Lower lobe of right lung (tissue), 2 donors: ENCODE data around the gene ANO5. TPM values are rescaled to one million over a fixed set of nuclear protein-coding genes. Genes with fewer than 3 reads are reported as not detected.

ENCODE experiments used
- ATAC-seq, 2 donors: fragments of 200-7000 bp; cut with Tn5 transposase; one replicate each; pipeline ENCODE4 v1.9.1; 2020 to 2022; ENCODE audit warnings: mild to moderate bottlenecking in 2 of 2, moderate library complexity in 2 of 2
- DNase-seq: peaks from one replicate; pipeline ENCODE4 v3.0.0-alpha.2; 2020
- H3K27ac ChIP-seq: fragments of 200-600 bp; one replicate; pipeline ENCODE4 v1.8.0; 2022
- H3K27me3 ChIP-seq: fragments of 200-600 bp; one replicate; pipeline ENCODE4 v1.8.0; 2022; ENCODE audit warnings: low read depth
- H3K36me3 ChIP-seq: fragments of 200-600 bp; one replicate; pipeline ENCODE4 v1.8.0; 2022; ENCODE audit warnings: mild to moderate bottlenecking
- H3K4me1 ChIP-seq: fragments of 200-600 bp; one replicate; pipeline ENCODE4 v1.8.0; 2022
- H3K4me3 ChIP-seq: fragments of 200-600 bp; one replicate; pipeline ENCODE4 v1.8.0; 2022; ENCODE audit warnings: mild to moderate bottlenecking
- H3K9me3 ChIP-seq: fragments of 200-600 bp; one replicate; pipeline ENCODE4 v1.8.0; 2022
- intact Hi-C: fragments of 100-400 bp; cut with DNase I; formaldehyde crosslinking; loops from one replicate; pipeline ENCODE4 v1.11.0; 2022
- total RNA-seq: library from RNA; stranded (reverse); fragmentation: NEBNext Ultra II Directional; extraction: Animal tissue kit (Norgen Biotek cat#: 25700); gene quantifications from one replicate; pipeline ENCODE4 v1.2.1, GENCODE V29; 2021
- TF ChIP-seq, protein P1 (sequence below): fragments of 200-600 bp; IDR thresholded peaks from one replicate; pipeline ENCODE4 v1.8.0; 2022; ENCODE audit warnings: antibody characterized with exemption, mild to moderate bottlenecking
- donor health status: DM: no; HTN: yes; CAD: no; lungs with severe emphysema.

Gene ANO5
- total RNA-seq, 1 donor from 2014 or later = 4.8 TPM

DNA sequence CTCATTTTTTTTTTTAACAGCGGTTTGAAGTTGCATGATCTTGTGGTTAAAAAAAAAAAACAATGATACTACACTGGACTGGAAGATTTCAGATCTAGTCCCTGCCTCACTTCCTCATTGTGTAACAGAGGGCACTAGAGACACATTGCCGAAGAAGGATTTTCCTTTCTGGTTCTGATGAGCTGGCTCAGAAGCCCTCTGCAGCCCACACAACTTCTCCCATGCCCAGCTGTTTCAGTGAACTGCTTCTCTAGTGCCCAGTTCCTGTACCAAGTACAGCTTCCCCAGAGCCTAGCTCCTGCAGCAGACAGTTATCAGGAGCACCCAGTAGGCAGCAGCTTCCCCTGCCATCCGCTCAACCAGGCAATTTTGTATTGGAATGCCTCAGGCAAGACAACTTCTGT, 29.5 kb upstream of the ANO5 start:
- H3K27ac ChIP-seq = no peak overlapping the region
- DNase-seq (peak; percentile 56), ATAC-seq (peak; percentile 67 to 84)
- no peaks in the 10 kb centered on the region for H3K4me1 ChIP-seq
- TF ChIP-seq, protein P1, sequence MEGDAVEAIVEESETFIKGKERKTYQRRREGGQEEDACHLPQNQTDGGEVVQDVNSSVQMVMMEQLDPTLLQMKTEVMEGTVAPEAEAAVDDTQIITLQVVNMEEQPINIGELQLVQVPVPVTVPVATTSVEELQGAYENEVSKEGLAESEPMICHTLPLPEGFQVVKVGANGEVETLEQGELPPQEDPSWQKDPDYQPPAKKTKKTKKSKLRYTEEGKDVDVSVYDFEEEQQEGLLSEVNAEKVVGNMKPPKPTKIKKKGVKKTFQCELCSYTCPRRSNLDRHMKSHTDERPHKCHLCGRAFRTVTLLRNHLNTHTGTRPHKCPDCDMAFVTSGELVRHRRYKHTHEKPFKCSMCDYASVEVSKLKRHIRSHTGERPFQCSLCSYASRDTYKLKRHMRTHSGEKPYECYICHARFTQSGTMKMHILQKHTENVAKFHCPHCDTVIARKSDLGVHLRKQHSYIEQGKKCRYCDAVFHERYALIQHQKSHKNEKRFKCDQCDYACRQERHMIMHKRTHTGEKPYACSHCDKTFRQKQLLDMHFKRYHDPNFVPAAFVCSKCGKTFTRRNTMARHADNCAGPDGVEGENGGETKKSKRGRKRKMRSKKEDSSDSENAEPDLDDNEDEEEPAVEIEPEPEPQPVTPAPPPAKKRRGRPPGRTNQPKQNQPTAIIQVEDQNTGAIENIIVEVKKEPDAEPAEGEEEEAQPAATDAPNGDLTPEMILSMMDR = no peak
- no peaks in the 10 kb centered on the region for H3K9me3 ChIP-seq
- no peaks in the 10 kb centered on the region for H3K36me3 ChIP-seq
- no peak overlapping the region for H3K4me3 ChIP-seq
- intact Hi-C loops = no loop called here
- H3K27me3 ChIP-seq = no peaks in the 10 kb centered on the region

DNA sequence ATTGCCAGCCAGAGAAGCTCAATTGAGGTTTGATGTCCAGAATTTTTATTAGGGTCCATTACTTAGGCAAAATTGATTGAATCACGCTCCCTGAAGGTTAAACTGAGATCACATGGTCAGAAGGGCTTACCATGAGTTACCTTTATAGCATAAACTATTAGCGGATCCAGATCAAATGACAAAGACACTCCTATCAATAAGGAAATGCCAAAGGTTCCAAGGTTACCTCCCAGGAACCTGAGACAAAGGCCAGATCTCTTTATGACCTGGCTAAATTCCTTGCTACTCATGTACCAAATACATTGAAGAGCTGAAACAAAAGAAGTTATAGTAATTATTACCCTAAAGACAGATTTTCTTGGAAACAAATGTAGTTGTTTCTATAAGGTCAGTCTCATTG, 27.8 kb upstream of the ANO5 start:
- ATAC-seq (no peak), DNase-seq (no peak)
- no peak overlapping the region for H3K4me3 ChIP-seq
- H3K27me3 ChIP-seq = no peaks in the 10 kb centered on the region
- H3K27ac ChIP-seq = no peak overlapping the region
- no peaks in the 10 kb centered on the region for H3K9me3 ChIP-seq
- intact Hi-C loops = no loop called here
- H3K36me3 ChIP-seq = no peaks in the 10 kb centered on the region
- no peaks in the 10 kb centered on the region for H3K4me1 ChIP-seq
- TF ChIP-seq, protein P1 = no peak

DNA sequence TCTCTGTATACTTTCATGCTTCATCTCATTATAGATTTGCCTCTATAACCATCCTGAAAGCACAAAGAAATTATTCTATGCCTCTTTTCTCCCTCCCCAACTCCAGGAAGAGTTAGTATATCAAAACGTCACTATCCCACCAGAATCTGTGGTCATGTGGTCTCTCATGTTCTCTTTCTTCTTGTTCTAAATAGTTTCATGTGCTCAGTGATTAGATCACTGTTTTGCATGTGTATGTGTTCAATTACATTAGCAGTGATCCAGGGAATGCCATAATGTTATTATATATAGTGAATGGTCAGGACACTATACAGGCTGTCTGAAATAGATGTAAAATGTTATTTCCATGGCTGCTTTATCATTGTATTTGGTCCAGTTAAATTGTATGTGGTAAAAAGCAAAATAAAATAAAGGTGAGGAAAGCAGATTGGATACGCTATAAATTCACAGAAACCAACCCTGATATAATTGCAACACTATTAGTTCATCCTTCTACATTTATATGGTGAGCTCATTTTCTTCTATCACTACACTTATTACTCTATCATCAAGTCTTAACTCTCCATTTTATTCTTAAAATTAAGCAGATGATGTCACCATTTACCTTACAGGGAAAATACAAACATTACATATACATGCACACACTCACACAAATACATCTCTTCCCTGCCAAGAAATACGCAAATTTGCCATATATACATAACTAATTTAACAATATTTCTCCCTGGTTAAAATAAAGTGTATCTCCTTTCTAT, 26.9 kb upstream of the ANO5 start:
- Histone ChIP-seq H3K9me3 (no peaks in the 10 kb centered on the region), H3K27ac (no peak overlapping the region), H3K27me3 (no peaks in the 10 kb centered on the region), H3K4me3 (no peak overlapping the region), H3K4me1 (no peaks in the 10 kb centered on the region), H3K36me3 (no peaks in the 10 kb centered on the region)
- ATAC-seq = no peak
- intact Hi-C loops = no loop called here
- TF ChIP-seq, protein P1 = no peak
- DNase-seq = no peak

DNA sequence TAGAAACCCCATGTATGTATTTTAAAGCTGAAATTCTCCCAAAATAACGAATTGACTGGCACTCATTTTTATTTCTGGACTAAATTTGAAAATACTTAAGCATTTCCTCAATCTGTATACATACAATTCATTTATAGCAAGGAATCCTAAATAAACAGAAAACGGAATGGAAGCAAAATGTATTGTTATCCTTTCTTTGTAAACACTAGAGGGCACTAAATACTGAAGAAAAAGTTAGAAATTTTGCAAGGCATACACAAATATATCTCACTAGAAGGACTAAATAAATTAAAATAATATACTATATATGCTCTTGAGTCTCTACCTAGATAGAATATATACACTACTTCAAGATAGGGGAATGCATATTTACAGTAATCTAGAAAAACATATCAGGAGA, 23.1 kb upstream of the ANO5 start:
- no peaks in the 10 kb centered on the region for H3K27me3 ChIP-seq
- H3K27ac ChIP-seq = no peak overlapping the region
- no peak for DNase-seq
- no peaks in the 10 kb centered on the region for H3K9me3 ChIP-seq
- TF ChIP-seq, protein P1 = peak; percentile 33
- H3K4me3 ChIP-seq = no peak overlapping the region
- ATAC-seq = no peak
- H3K36me3 ChIP-seq = no peaks in the 10 kb centered on the region
- intact Hi-C loops = no loop called here
- H3K4me1 ChIP-seq = no peaks in the 10 kb centered on the region

DNA sequence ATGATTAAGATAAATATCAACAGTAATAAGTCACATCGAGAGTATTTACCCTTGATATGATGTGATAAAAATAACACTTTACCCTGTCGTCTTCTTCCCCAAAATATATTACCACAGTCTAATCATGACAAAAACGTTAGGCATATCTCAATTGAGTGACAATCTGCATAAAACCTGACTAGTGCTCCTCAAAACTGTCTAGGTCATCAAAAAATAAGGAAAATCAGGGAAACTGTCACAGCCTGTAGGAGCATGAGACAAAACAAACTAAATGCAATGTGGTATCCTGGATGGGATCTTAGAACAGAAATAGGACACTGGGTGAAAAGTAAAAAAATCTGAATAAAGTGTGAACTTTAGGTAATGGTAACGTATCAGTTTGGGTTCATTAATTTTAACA, 19.4 kb upstream of the ANO5 start:
- TF ChIP-seq, protein P1 = no peak
- ATAC-seq = no peak

More for the DNA sequence above, 19.4 kb upstream of the ANO5 start:
- DNase-seq = no peak
- intact Hi-C loops = no loop called here
- H3K27ac ChIP-seq = no peak overlapping the region
- H3K9me3 ChIP-seq = no peaks in the 10 kb centered on the region
- H3K36me3 ChIP-seq = no peaks in the 10 kb centered on the region
- H3K4me3 ChIP-seq = no peak overlapping the region
- H3K27me3 ChIP-seq = no peaks in the 10 kb centered on the region
- no peaks in the 10 kb centered on the region for H3K4me1 ChIP-seq
